SIG-M5 (cell line): ENCODE measurements around the gene SORCS2.

Experiments used
- DNase-seq: peaks from one replicate; lab custom pipeline; 2025; lab: John Stamatoyannopoulos, UW

SORCS2 gene

GRCh38 chr4:7637139-7637538 is 444.8 kb downstream of the SORCS2 start:
- DNase-seq: no peak

- DNase-seq: no peak
These were observed 445.6 kb downstream of the SORCS2 start for GRCh38 chr4:7637971-7638370.

- DNase-seq: no peak
These were observed 446.2 kb downstream of the SORCS2 start for GRCh38 chr4:7638489-7638888.

GRCh38 chr4:7638984-7639789 is 446.8 kb downstream of the SORCS2 start:
- DNase-seq: no peak

- no peak for DNase-seq
These were observed 447.8 kb downstream of the SORCS2 start for GRCh38 chr4:7640136-7640535.

GRCh38 chr4:7641712-7642111 is 449.4 kb downstream of the SORCS2 start:
- DNase-seq: no peak

GRCh38 chr4:7642741-7643458 is 450.6 kb downstream of the SORCS2 start:
- no peak for DNase-seq

GRCh38 chr4:7645158-7645557 is 452.8 kb downstream of the SORCS2 start:
- DNase-seq: no peak

- DNase-seq: no peak
These were observed 453.6 kb downstream of the SORCS2 start for GRCh38 chr4:7645956-7646355.

GRCh38 chr4:7646384-7647061 is 454.2 kb downstream of the SORCS2 start:
- no peak for DNase-seq

GRCh38 chr4:7647186-7647585 is 454.8 kb downstream of the SORCS2 start:
- no peak for DNase-seq

GRCh38 chr4:7647600-7648543 is 455.5 kb downstream of the SORCS2 start:
- DNase-seq: no peak

- no peak for DNase-seq
These were observed 456.4 kb downstream of the SORCS2 start for GRCh38 chr4:7648544-7649395.

- DNase-seq: no peak
These were observed 457.0 kb downstream of the SORCS2 start for GRCh38 chr4:7649411-7649740.

- DNase-seq: peak; percentile 1
These were observed 457.6 kb downstream of the SORCS2 start for GRCh38 chr4:7649741-7650531.

- no peak for DNase-seq
These were observed 458.5 kb downstream of the SORCS2 start for GRCh38 chr4:7650606-7651385.

- DNase-seq: no peak
These were observed 459.2 kb downstream of the SORCS2 start for GRCh38 chr4:7651461-7651921.

- DNase-seq: no peak
These were observed 459.7 kb downstream of the SORCS2 start for GRCh38 chr4:7652006-7652405.

- DNase-seq: no peak
These were observed 460.1 kb downstream of the SORCS2 start for GRCh38 chr4:7652451-7652881.
